ENCODE measurements around the gene CALHM1.

Gene CALHM1

GRCh38 chr10:103454026-103454425 is 4.7 kb downstream of the CALHM1 start:
- no peak for DNase-seq

GRCh38 chr10:103452506-103453230 is 6.0 kb downstream of the CALHM1 start:
- no peak for DNase-seq

- peak; percentile 39 for DNase-seq
These were observed 6.7 kb downstream of the CALHM1 start, which contains the start of gene CALHM2 for GRCh38 chr10:103451831-103452505. TSS of gene CALHM2 (minus strand) at chr10:103452370. CDS start at chr10:103449941, 2,429 bp downstream.

DNA sequence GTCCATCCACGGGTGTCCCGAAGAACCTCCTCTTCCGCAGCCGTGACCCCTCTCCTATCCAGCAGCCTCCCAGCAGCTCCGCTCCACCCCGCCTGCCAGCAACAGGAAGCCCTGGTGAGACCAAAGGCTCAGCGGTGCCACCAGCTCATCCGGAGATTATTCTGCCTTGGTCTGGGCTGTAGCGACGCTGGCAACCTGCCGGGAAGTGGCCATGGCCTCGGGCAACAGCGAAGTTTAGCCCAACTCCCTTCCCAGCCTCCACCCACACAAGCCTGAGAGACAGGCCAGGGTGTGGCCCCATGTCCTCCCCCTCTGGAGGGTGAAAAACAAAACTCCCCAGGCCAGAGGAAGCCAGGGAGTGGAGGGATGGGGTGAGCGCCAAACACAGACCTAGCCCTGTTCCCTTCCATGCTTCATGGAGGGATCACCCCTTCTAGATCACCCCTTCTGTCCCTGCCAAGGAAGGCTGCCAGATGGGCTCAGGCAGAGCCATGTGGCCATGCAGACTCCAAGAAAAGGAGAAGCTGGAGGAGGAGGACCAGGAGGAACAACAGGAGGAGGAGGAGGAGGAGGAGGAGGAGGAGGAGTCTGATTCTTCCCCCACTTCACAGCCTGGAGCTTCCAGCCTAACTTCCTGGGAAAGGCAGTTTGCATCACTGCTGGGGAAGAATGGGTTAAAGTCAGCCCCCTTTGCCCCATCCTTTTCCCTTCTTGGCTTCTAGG is 7.4 kb downstream of the CALHM1 start:
- no peak for DNase-seq

DNA sequence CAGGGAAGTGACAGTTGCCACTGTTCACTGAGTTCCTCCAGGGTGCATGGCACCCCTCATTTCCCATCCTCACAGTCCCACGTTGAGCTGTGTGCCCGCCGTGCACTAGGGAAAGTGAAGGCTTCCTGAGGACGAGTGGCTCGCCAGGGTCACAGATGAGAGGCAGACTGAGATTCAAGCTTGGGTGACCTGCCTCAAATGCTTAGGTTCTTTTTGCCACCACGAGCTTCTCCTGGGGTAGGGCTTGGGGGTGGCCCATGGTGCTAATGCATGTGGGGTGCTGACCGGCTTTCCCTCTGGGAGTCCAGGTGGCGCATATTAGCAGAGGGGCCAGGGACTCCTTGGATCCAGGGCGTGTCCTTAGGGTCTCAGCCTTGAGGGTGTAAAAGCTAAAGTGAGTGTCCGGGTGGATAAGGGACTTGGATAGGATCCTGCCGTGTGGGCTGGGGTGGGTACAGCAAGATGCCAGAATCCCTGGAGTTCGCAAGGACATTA is 8.5 kb downstream of the CALHM1 start:
- DNase-seq = no peak

DNA sequence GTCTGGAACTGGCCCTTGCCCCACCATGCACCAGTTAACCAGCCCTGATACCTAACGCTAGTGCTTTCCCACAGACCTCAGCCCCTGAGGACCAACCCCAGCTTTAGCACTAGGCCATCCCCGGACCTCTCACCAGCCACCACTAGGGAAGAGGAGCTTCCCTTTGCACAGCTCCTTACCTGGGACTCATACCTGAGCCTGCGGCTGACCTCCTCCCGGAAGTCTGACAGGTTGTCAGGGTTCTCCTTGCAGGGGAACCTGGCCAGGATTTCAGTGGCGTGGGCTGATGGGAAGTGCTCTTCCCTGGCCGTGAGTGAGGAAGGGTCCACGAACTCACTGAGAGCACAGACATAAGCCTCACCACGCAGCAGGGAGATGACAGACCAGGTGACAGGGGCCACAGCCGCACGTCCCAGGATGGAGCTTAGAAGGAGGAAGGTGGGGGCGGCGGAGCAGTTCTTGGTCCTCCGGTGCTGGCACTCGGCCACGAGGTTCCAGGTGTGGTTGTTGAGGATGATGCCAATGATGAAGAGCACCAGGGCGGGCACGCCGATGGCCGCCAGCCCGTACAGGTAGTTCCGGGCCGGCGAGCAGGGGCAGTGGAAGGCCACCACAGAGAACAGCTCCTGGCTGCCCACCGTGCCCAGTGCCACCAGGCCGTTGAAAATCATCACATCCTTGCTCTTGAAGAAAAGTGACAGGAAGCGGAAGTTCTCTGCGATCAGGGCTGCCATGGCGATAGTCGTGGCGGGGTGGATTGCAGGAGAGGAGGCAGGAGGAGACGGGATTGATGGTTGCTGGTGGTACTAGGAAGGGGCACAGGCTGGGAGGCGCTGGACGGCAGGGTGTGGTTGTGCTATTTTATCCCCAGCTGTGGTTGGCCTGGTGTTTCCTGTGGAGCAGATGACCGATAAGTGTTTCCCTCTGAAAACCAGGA is 9.2 kb downstream of the CALHM1 start:
- DNase-seq = no peak

GRCh38 chr10:103448746-103449145 is 10.0 kb downstream of the CALHM1 start:
- no peak for DNase-seq

DNA sequence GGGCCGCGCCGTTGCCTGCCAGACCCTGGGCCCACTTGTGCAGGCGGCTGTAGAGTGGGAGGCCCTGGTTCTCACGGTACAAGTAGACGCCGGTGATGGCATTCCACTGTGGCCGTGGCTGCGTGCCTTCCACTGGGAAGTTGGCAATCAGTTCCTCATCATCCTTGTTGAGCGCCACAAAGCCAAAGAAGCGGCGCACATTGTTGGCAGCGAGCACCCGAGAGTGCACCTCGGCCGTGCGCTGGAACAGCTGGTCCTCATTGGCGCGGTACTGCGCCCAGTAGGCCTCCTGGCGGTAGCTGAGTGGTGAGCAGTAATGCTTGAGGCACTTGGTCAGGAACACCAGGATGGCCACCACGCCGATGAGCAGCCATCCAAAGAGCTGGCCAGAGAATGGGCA is 11.5 kb downstream of the CALHM1 start:
- DNase-seq = no peak

GRCh38 chr10:103445767-103446567 is 12.7 kb downstream of the CALHM1 start:
- DNase-seq = no peak

- no peak for DNase-seq
These were observed 13.3 kb downstream of the CALHM1 start for GRCh38 chr10:103445366-103445765.

- DNase-seq = no peak
These were observed 14.2 kb downstream of the CALHM1 start for GRCh38 chr10:103444478-103444877.

GRCh38 chr10:103443475-103444185 is 15.1 kb downstream of the CALHM1 start:
- DNase-seq = no peak

DNA sequence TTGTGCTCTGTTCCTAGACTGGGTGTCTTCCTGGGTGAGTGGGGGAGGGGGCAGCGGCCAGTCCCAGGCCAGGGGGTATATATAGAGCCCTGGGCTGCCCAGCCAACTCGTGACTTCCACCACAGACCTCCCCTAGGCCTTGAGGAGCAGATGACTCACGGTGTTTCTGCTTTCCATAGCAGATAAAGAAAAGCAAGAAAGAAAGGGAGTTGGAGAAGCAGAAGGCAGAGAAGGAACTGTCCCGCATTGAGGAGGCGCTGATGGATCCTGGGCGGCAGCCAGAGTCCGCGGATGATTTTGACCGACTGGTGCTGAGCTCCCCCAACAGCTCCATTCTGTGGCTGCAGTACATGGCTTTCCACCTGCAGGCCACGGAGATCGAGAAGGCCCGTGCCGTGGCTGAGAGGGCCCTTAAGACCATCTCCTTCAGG is 16.7 kb downstream of the CALHM1 start:
- DNase-seq = no peak

DNA sequence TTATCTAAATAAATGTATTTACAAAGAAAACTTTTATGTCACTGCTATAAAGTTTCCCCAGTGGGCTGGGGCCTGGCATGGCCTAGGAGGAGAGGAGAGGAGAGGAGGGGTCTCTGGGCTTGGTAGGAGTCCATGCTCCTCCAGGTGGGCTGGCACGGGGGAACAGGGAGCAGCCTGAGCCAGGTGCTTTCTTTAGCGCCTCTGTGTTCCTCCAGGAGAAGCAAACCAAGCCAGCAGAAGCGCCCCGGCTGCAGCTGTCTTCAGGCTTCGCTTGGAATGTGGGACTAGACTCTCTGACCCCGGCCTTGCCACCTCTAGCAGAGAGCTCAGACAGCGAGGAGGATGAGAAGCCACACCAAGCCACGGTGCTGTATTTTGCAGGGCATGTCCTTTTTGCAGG is 17.1 kb downstream of the CALHM1 start:
- no peak for DNase-seq

DNA sequence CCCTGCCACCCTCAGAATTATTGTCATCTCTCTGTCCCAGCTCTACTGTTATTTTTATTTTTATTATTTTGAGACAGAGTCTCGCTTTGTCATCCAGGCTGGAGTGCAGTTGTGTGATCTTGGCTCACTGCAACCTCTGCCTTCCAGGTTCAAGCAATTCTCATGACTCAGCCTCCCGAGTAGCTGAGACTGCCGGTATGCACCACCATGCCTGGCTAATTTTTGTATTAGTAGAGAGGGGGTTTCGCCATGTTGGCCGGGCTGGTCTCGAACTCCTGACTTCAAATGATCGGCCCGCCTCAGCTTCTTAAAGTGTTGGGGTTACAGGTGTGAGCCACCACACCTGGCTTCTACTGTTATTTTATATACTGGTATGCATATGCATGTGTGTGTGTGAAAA is 17.5 kb downstream of the CALHM1 start:
- no peak for DNase-seq

DNA sequence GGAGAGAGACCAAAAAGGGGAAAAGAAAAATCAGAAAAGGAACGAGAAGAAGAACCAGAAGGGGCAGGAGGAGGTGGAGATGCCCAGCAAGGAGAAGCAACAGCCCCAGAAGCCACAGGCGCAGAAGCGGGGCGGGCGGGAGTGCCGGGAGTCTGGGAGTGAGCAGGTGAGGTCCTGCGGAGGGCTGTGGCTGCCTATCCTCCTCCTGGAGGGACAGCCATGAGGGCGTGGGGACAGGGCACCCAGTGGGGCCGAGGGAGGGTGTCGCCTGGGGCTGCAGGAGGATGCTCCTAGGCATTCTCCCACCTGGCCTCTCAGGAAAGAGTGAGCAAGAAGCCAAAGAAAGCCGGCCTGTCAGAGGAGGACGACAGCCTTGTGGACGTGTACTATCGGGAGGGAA is 18.3 kb downstream of the CALHM1 start:
- no peak for DNase-seq

GRCh38 chr10:103439776-103440175 is 18.9 kb downstream of the CALHM1 start:
- no peak for DNase-seq

DNA sequence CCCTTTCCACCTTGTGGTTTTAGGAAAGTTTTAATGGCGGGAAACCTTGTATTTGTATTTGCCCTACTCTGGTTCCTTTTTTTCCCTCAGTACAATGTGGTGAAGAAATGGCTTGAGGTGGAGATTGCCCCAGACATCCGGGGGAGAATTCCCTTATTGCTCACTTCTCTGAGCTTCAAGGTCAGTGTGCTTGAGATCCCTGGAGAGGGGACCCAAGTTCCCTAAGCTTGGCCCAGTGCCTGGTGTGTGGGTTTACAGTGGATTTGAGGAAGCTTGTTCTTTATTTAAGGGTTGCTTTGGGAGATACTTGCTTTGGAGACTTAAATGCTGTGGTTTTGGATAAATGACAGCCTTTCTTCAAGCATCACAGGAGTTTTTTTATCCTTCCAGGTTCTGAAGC is 24.8 kb downstream of the CALHM1 start:
- DNase-seq = no peak

DNA sequence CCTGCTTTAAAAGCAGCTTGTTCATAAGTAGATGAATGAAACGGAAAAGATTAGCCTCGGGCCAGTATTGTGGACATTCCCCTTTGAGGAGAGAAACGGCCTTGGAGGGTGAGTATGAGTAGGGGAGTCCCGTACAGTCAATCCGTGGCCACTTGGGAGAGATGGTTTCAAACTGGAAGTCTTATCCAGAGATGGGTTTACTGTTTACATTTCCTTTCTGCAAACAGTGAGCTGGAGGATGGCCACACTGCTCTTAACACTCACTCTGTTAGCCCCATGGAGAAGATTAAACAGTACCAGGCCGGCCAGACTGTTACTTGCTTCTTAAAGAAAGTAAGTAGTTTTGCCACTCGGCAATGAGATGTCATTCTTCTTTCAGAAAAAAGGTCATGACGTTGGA is 26.8 kb downstream of the CALHM1 start:
- DNase-seq = no peak

DNA sequence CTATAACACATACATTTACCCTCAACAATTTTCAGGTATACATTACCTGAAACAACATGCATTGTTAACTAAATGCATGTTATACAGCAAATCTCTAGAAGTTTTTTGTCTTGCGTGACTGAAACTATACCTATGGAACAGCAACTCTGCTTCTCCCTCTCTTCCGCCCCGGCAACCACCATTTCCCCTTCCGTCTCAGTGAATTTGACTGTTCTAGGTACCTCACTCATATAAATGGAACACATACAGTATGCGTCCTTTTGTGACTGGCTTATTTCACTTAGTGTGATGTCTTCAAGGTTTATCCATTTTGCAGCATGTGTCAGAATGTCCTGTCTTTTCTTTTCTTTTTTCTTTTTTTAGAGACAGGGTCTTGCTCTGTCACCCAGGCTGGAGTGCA is 29.1 kb downstream of the CALHM1 start:
- DNase-seq = no peak

Measured in NCI-H526 treated with DMSO at 0.1 percent for 48 hours (cell line).